NCI-H2081 treated with DMSO at 0.1 percent for 48 hours (cell line): Measurements from ENCODE around the gene PPP2R3B.
"Not testable (repeated sequence)": the region's sequence is repeated elsewhere in the genome, so short reads cannot be mapped to it uniquely, and the experiment has no call there.

Experiments
- DNase-seq: peaks from one replicate; lab custom pipeline; 2025; lab: John Stamatoyannopoulos, UW

PPP2R3B gene

DNA sequence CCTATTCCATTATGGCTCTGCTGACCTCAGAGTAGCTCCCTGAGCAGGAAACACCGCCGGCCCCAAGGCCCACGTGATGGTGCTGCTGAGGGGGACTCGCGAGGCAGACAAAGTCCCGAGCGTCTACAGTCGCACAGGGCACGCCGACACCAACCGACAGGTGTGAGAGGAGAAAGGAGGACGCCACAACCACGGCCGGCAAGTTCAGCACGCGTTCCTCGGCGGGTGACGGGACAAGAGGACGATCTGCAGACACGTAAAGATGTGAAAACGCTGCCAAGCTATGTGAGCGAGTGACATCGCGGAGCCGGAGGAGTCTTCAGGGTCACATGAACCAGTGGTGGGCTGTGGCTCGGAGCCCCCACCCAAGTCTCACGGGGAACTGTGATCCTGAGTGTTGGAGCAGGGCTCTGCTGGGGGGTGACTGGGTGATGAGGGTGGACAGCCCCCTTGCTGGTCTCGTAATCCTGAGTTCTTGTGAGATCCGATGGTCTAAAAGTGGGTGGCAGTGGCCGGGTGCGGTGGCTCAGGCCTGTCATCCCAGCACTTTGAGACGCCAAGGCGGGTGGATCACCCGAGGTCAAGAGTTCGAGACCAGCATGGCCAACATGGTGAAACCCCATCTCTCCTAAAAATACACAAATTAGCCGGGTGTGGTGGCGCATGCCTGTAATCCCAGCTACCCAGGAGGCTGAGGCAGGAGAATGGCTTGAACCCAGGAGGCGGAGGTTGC, 34.0 kb downstream of the PPP2R3B start:
- no peak for DNase-seq

DNA sequence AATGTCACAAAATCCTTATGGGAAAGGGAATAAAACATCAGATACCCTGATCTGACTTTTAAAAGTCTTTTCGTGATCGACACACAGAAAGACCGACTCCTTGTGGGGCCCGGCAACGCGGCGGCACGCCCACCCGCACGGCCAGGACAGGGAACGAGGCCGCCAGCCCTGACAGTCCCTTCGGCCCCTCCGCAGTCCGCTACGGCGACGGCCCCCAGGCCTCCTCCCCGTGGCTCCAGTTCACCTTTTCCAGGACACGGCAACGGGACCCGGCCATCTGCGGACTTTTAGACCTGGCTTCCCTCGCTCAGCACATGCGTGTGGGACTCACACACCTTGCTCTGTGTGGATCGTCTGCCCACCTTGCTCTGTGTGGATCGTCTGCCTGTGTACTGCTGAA, 34.5 kb downstream of the PPP2R3B start:
- no peak for DNase-seq

DNA sequence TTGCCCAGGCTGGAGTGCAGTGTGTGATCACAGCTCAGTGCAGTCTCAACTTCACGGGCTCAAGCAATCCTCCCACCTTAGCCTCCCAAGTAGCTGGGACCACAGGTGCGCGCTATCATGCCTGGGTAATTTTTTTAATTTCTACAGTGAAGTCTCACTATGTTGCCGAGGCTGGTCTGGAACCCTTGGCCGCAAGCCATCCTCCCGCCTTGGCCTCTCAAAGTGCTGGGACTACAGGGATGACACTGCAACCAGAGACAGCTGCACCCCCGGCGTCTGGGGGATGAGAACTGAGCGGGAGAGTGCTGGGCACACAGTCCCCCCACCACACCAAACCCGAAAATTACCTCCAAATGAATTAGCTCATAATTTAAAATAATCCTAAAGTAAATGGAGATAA, 35.0 kb downstream of the PPP2R3B start:
- DNase-seq, result no peak

- not testable (repeated sequence) for DNase-seq
These were observed 35.4 kb downstream of the PPP2R3B start for GRCh38 chrX:351324-351641.

- no peak for DNase-seq
These were observed 36.0 kb downstream of the PPP2R3B start for GRCh38 chrX:350534-351323.

DNA sequence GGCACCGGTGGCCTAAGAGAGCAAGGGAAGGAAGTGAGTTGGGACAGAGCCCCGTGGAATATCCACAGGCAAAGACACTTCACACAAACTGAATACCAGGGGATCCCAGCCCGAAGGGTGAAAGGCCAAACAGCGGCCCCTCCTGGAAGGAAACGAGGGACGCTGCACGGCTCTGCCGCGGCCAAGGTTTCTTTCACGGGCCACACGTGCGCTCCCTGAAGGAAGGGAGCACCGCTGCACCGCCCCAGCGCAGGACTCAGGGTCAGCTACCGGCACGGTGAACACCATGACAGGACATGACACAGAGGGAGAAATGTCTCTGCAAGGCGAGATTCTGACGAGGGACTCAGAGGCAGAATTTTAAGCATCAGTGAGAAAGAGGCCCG, 36.6 kb downstream of the PPP2R3B start:
- no peak for DNase-seq

DNA sequence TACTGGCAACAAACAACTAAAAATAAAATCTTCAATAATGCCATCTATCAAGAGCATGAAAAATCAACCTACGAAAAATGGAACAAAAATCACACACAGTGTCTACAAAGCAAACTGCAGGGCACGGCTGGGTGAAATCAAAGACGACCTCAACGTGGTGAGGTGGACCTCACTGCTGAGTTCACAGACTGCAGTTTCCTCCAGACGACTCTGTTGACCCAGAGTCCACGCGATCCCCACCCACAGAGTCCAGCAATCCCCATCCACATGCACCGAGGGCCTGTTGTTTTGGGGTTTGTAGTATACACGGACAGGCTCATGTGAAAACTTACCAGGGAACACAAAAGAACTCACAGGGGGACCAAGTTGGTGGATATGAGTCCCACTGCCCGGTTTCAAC, 37.0 kb downstream of the PPP2R3B start:
- DNase-seq, result no peak

GRCh38 chrX:349196-349595, 37.5 kb downstream of the PPP2R3B start:
- no peak for DNase-seq

DNA sequence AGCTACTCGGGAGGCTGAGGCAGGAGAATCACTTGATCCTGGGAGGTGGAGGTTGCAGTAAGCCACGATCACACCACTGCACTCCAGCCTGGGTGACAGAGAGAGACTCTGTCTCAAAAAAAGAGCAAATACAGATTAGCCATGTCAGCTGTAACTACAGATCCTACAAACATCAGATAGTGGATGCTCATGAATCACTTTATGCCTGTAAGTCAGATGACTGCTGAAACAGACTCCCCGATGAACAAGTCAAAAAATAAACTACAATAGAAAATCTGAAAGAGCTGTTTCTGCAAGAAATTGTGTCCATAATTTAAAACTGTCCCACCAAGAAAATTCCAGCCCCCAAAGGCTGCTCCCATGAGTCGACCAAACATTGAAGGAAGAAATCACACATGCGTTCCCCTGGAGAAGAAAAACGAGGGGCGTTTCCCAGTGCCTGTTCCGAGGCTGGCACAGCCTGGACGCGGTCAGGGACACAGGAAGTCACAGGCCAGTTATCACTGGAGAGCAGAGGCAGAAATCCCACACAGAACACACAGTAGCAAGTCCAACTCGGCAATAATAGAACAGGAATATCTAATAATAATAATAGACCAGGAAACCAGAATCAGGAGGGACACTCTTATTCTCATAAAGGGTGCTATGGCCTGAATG, 38.1 kb downstream of the PPP2R3B start:
- DNase-seq, result no peak

DNA sequence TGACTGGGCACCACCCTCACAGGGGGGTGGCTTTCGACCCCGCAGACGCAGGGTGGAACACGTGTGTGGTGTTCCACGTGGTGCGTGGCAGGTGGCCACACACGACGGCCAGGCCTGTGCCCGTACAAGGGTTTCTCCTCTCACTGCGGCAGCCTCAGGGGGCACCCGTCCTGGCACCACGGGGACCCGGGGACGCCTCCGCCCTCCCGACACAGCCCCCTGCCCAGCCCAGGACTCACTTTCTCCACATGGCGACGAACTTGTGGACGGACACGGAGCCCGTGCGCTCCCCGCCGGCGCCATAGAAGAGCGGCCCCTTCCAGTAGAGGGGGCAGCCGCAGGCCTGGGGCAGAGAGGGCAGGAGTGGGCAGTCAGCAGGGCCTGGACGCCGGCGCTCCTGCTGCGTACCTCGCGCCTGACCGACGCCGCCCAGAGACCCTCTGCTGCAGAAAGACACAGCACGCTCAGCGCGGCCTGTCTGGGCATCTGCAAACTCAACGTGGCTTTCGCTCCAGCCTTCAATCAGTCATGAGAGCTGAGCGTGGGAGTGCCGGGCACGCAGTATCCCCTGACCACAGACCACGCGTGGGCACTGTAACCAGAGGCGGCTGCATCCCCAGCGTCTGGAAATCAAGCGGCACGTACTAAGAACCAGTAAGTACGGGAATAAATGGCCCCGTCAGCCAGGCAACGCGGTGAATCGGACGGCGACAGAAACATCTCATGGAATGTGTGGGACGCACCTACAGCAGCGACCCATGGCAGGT, 39.2 kb downstream of the PPP2R3B start:
- DNase-seq, result no peak

DNA sequence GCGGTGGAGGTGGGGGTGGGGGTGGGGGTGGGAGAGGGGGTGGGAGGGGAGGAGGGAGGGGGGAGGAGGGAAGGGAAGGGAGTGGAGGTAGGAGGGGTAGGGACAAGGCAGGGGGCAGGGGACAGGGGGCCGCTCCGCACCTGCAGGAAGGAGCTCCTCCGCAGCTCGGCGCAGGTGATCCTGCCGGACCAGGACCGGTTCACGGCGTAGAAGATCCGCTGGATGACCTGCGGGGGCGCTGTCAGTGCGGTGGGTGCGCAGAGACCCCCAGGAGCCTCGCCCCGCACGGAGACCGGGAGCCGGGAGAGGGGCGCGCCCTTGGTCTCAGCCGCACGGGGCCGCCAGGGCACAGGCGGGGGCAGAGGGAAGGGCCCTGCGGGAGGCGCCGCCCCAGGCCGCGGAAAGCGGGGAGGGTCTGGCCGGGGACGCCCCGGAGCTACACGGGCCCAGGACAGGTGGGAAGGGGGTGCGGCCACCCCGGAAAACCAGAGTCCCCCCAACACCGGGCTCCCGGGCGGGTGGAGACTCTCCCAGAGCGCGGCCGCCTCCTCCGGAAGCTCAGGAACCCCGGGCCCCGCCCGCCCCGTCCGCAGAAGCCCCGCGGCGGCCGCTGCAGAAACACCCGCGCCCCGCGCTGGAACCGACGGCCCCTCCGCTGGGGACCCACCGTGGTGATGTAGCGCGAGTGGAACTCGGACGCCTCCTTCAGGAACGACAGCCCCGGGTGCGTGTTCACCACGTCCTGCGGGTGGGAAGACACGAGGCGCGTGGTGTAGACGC, 40.5 kb downstream of the PPP2R3B start:
- DNase-seq, result no peak

DNA sequence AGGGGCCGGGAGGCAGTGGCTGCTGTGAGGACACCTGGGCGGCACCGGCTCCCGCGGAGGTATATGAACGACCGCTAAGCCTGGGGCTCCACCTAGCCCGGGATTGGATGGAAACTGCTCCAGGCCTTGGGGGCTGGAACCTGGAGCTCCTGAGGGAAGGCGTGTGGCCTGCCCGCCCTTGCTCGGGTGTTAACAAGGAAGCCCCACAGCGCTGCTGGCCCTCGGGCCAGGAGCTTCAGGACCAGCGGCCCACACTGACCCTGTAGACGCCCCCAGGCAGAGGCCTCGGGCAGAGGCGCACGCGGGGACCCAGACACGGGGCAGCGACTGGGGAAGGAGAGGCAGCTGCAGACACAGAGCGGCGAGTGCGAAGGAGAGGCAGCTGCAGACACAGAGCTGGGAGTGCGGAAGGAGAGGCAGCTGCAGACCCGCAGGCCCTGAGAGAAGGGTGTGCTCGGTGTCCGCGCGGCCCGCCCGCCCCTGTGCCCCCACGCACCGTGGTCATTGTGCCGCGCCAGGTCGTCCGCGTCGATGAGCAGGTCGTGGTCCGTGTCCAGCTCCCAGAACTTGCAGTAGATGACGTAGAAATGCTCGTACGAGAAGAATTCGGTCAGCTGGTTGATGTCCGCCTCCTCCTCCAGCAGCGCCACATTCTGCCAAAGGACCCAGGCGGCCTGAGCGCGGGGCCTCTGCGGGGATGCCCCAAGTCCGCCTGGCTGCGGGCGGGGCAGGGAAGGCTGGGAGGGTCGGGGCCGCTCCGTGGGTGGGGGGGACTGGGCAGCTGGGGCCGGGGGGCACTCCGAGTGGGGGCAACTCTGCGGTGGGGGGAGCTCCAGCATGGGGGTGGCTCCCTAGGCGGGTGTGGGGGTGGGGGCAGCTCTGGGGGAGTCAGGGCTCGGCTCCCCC, 41.4 kb downstream of the PPP2R3B start:
- no peak for DNase-seq

GRCh38 chrX:344371-344901, 42.3 kb downstream of the PPP2R3B start:
- no peak for DNase-seq

DNA sequence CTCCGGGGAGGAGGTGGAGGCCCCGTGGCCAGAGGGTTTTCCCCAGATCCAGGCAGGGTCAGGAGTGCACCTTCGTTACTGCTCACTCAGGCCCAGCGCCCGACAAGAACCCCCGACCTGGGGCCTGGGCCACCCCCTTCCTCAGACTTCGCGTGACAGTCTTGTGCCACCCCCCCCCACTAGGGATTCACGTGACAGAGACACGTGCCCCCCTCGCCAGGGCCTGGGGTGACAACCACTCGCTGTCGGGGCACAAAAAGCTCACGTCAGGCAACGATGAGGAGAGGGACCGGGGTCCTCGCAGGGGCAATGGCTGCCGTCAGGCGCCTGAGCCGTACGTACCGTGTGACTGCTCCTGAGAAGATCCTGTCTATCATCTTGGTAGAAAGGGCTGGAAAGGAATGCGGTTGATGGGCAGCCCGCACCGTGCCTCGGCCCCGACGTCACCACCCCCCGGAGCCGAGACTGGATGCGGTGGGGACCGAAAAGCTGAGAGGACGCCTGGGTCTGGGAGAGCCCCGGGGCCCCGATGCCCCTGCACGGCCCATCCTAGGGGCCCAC, 45.1 kb downstream of the PPP2R3B start:
- DNase-seq, result no peak

GRCh38 chrX:340641-341423, 45.9 kb downstream of the PPP2R3B start:
- DNase-seq, result no peak

- DNase-seq, result no peak
These were observed 46.6 kb downstream of the PPP2R3B start for GRCh38 chrX:340121-340520.

GRCh38 chrX:338836-339400, 47.8 kb downstream of the PPP2R3B start:
- no peak for DNase-seq

GRCh38 chrX:338281-338835, 48.3 kb downstream of the PPP2R3B start:
- no peak for DNase-seq
